Measurements from ENCODE around the gene XRCC4.
"Not testable (repeated sequence)": the region's sequence is repeated elsewhere in the genome, so short reads cannot be mapped to it uniquely, and the experiment has no call there.

The XRCC4 gene

DNA sequence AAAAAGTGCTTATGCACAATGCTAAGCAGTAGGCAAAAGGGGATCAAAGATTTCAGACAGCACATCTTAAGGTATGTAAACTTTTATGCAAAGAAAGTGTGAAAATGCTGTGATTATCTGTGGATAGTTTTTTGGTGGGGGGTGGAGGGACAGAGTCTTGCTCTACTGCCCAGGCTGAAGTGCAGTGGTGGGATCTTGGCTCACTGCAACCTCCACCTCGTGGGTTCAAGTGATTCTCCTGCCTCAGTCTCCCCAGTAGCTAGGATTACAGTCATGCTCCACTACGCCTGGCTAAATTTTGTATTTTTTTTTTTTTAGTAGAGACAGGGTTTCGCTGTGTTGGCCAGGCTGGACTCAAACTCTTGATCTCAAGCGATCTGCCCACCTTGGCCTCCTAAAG, 10.0 kb upstream of the XRCC4 start:
- DNase-seq; intact Hi-C loops (cut with DNase I): not testable (repeated sequence)

DNA sequence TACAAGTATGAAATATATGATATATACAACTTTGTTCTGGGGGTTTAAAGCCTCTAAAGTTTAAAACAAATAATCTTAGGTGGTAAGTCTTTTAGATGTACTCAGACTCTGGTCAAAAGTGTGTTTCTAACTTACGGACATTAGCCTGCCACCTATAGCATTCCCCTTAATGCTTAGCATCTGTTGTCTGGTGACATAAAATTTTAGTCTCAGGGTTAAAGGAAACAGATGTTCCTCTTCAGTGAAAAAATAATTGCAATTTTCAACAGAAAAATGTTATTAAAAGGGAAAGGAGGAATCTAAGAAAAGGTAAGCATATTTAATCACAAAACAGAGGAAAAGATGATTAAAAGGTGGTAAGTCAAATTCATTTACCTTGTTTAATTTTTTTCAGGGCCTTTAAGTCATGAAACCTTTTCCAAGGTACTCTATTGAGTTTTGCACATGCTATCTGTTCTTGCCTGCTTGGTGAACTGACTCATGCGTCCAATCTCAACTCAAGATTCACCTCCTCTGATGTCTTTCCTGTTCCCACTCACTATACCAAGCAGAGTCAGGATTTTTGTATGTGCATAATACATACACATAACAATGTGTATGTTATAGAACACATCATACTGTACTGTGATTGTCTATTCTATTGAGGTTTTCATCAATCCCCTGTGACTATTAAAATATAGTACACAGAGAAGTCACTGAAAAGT, 8.1 kb upstream of the XRCC4 start:
- intact Hi-C loops (cut with DNase I), result no loop called here
- no peak for DNase-seq

DNA sequence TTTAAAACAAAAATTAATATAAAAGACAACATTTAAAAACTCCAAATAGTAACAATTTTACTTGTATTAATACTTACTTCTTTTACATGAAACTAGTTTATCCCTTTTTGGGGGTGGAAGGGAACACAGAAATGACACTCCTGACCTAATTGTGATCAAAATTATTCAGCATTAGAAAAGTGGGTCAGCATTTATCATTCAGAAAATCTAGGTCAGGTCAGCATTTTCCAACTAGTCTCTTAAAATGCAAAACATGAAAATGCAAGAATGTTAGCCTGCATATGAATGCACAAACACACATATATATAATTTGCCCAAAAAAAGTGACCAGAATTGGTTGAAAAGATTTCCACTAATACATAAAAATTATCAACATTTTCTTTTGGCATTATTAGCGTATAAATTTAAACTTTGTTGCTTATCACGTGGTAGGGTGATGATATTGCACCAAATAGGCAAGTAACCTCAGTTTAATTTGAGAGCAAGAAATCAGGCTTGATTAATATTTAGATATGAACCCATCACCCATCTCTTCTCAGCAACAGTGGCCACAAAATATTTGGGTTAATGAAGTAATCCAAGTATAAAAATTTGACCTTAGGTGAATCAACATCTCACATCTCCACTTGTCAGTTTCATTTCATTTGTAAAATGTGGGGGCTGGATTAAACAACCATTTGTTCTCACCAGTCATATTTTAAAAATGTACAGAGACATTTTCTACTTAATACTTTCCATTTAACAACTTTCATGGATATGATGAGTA, 5.9 kb upstream of the XRCC4 start:
- DNase-seq, result no peak
- intact Hi-C loops (cut with DNase I), result no loop called here

DNA sequence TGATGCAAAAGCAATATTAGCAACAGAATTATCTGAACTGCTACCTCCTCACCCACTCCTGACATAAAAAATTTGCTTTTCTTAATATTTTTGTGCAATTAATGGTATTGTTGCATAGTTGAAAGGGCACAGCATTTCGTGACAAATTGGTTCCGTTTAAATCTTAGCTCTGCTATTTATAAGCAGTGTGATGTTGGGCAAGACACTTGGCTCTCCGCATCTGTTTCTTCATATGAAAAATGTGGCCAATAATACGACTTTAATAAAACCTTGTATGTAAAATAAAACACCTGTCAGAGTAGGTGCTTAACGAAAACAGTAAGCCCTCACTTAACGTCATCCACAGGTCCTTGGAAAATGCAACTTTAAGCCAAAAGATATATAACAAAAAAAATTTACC, 4.4 kb upstream of the XRCC4 start:
- DNase-seq, result no peak
- intact Hi-C loops (cut with DNase I), result no loop called here

- peak in 12 of 42 donors; percentile 4 to 49 (median 24) for DNase-seq
- intact Hi-C loops (cut with DNase I), result loop anchor here (5.0 kb wide), 1 partner anchor 40 kb away; no protein-coding TSS in a partner anchor
These were observed 415 bp downstream of the XRCC4 start for GRCh38 chr5:83077662-83078261.

DNA sequence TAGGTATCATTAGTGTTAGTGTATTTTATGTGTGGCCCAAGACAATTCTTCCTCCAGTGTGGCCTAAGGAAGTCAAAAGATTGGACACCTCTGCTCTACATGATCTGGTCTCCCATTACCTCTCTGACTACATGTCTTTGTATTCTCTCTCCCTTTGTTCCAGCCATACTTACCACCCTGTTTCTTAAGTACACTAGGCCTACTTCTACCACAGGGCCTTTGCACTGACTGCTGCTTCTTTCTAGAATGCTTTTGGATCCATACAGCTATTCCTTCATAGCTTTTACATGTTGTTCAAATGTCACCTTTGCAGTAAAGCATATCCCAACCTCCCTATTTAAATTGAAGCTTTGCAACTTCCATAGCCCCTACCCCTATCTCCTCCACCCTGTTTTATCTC, 5.4 kb downstream of the XRCC4 start:
- intact Hi-C loops (cut with DNase I), result no loop called here
- DNase-seq, result no peak

- intact Hi-C loops (cut with DNase I), result no loop called here
- no peak for DNase-seq
These were observed 7.0 kb downstream of the XRCC4 start for GRCh38 chr5:83084336-83084735.

GRCh38 chr5:83085106-83085505, 7.8 kb downstream of the XRCC4 start:
- intact Hi-C loops (cut with DNase I), result no loop called here
- DNase-seq, result no peak

DNA sequence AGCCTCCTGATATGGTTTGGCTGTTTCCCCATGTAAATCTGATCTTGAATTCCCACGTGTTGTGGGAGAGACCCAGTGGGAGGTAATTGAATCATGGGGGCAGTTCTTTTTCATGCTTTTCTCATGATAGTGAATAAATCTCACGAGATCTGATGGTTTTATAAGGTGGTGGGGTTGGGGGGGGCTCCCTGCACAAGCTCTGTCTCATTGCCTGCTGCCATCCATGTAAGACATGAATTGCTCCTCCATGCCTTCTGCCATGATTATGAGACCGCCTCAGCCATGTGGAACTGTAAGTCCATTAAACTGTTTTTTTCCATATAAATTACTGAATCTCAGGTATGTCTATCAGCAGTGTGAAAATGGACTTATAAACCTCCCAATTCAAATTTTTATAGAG, 12.8 kb downstream of the XRCC4 start:
- intact Hi-C loops (cut with DNase I), result no loop called here
- DNase-seq, result no peak

- DNase-seq, result no peak
- intact Hi-C loops (cut with DNase I), result no loop called here
These were observed 15.3 kb downstream of the XRCC4 start for GRCh38 chr5:83092619-83093018.

- intact Hi-C loops (cut with DNase I), result no loop called here
- DNase-seq, result no peak
These were observed 16.3 kb downstream of the XRCC4 start for GRCh38 chr5:83093692-83094091.

DNA sequence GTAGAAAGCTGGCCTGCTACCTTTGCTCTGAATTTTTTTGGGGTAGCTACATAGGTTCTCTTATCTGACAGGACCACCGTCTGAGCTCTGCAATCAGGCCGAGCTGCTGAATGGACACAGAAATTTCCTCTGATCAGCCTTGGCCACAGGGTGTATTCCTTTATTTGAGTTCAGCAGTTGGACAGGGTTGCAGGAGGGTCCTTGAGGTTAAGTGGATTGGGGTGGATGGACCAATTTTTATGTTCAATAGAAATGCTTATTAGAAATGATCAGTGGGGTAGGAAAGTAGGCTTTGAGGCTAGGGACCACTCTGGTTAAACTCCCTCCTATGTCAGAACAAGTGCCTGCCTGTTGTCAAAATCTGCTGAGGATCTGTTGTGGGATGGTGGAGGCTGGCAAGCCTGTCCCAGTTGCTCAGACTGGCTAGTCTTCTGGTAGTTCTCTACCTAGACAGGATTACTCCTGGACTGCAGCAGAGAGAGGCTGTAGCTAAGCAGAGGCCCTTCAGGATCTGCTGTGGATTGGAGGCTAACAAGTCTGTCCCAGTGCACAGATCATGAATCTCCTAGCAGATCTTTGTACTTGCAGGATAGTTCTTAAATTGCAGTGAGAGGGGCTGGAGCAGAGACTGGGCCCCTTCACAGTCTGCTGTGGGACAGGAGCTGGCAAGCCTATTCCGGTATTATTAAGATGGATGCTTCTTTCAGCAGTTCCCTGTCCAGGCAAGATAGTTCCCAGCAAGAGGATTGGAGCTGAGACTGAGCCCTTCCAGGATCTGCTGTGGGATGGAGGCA, 18.0 kb downstream of the XRCC4 start:
- no peak for DNase-seq
- intact Hi-C loops (cut with DNase I), result no loop called here

DNA sequence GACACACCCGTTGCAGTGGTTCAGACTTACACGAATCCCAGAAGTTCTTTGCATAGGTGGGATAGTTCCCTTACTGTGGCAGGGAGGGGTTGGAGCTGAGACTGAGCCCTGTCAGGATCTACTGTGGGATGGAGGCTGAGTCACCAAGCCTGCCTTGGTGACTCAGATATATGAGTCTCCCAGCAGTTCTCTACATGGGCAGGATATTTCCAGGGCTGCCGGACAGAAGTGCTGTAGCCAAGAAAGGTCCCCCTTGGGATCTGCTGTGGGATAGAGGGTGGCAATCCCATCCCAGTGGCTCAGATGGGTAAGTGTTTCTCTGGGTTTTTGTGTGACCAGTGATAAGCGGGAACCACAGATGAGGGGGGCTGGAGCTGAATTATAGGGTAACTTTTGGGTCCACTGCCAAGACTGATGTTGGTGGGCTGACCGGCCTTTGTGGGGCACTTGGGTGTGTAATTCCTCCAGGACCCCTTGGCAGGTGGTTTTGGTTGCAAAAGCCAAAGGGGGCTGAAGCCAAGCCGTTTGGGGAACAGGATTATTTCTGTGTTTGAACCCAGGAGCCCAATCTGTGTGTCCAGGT, 18.7 kb downstream of the XRCC4 start:
- DNase-seq, result peak in 39 of 42 donors; percentile 6 to 84 (median 43)
- intact Hi-C loops (cut with DNase I), result no loop called here

DNA sequence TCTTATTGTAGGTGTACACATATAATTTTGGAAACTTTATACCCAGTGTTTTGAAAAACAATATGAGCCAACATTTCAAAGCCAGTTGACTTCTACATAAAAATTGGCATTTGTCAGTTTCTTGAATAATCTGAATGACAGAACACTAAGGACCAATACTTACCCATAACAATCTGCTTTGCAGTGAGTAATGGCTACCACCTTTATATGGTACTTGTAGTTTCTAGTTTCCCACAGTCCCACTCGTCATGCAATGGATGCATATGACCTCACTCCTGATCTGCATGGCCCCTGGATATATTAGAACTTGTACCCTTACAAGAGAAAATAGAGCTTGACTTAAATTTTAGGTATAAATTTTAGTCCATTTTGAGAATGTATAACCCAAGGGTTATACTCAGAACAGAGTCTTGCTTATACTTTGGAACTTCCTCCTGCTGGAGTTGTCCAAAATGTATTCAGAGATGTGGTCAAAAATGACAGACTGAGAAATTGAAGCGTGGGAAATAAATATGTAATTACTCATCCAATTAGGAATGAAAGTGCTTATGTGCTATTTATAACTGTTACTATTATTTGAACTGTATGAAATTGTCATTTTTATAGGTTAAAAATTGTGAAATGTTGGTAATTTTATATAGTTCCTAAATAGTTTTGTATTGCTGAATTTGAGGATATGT, 19.5 kb downstream of the XRCC4 start:
- no peak for DNase-seq
- intact Hi-C loops (cut with DNase I), result no loop called here

DNA sequence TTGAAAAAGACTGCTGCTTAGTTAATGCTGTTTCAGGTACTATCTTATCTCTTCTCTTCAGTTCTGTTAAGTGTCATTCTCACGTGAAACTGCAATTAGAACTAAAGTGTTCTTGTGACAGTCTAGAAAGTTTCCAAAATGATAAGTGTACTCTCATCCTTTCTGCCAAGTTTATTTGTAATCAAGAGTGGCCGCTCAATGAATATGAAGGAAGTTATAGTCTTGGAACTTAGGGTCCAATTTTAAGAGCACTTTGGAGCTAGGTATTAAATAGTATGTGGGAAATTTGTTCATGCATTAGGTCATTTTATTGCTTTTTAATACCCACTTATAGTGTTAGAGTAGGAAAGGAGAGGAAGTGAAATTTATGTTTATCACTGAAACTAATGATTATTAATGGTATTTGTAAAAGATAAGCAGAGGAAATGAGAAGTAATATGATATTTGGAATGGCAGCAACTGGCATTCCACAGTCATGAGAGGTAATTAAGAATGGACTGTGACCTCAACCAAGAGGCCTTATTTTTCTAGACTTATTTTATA, 20.4 kb downstream of the XRCC4 start:
- intact Hi-C loops (cut with DNase I), result no loop called here
- DNase-seq, result no peak

GRCh38 chr5:83099001-83099400, 21.7 kb downstream of the XRCC4 start:
- intact Hi-C loops (cut with DNase I), result no loop called here
- no peak for DNase-seq

DNA sequence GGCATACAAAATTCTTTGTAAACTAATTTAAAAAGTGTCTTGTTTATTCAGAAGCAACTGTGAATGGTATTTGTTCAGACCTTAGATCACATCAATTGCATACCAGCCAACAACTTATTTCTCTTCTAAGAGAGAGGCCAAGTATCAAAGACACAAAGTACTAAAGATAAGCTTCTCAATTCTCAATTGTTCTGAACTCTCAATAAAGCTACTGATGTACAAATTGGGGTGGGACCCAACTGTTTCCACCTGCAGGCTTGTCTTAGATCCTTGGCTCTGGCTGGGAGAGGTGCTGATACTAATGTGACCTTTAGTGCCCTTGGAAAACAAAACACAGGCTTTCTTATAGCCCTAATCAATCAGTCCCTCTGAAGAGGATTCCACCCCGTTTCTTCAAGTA, 22.1 kb downstream of the XRCC4 start:
- intact Hi-C loops (cut with DNase I), result no loop called here
- no peak for DNase-seq

GRCh38 chr5:83101514-83101913, 24.2 kb downstream of the XRCC4 start:
- DNase-seq, result no peak
- intact Hi-C loops (cut with DNase I), result no loop called here

Data from head of caudate nucleus (tissue), 42 donors.